Neural cell (in vitro differentiated cells): ENCODE results near the gene DNAJC11.

Source experiments
- MXI1 ChIP-seq: fragments of 450-650 bp; conservative IDR thresholded peaks from 2 replicates; pipeline ENCODE4 v1.6.1; 2014; ENCODE audit warnings: antibody characterized with exemption, mild to moderate bottlenecking; ENCODE audit not compliant: poor library complexity, severe bottlenecking
- TF ChIP-seq, protein P1 (sequence below): fragments of 450-650 bp; IDR thresholded peaks from 2 replicates; pipeline ENCODE4 v1.5.1; 2014; ENCODE audit warnings: antibody characterized with exemption, mild to moderate bottlenecking, moderate library complexity; ENCODE audit not compliant: poor library complexity, severe bottlenecking
- TF ChIP-seq, protein P2 (sequence below): IDR thresholded peaks from 2 replicates; pipeline ENCODE4 v1.6.1; 2012; ENCODE audit warnings: borderline replicate concordance

DNA sequence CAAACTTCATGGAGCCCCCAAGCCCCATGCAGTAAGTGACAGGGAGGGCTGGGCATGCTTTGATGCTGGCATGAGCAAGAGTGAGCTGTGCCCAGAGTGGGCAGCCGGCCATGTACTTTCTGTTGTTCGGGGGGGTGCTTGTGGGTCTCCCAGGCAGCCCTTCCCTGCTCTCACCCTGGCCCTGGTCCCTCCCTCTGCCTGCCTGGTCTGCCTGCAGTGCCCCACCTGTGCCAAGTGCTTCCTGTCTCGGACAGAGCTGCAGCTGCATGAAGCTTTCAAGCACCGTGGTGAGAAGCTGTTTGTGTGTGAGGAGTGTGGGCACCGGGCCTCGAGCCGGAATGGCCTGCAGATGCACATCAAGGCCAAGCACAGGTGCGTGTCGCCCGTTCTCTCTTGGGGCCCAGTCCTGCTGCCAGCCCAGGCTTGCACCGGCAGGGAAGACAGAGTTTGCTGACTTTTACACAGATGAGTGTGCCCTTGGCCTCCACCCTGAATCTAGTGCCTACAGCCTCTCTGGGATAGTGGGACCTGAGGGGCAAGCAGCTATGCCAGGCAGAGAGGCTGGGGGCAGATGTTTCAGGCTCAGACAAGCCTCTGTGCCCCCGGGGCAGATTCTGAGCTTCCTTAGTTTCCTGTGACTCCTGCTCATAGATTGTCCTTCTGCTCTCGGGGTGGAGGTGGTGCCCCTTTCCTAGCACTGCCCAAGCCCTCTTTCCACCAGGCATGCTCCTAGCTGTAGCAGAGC is 114.2 kb downstream of the DNAJC11 start:
- TF ChIP-seq, protein P1, sequence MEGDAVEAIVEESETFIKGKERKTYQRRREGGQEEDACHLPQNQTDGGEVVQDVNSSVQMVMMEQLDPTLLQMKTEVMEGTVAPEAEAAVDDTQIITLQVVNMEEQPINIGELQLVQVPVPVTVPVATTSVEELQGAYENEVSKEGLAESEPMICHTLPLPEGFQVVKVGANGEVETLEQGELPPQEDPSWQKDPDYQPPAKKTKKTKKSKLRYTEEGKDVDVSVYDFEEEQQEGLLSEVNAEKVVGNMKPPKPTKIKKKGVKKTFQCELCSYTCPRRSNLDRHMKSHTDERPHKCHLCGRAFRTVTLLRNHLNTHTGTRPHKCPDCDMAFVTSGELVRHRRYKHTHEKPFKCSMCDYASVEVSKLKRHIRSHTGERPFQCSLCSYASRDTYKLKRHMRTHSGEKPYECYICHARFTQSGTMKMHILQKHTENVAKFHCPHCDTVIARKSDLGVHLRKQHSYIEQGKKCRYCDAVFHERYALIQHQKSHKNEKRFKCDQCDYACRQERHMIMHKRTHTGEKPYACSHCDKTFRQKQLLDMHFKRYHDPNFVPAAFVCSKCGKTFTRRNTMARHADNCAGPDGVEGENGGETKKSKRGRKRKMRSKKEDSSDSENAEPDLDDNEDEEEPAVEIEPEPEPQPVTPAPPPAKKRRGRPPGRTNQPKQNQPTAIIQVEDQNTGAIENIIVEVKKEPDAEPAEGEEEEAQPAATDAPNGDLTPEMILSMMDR = no peak
- TF ChIP-seq, protein P2, sequence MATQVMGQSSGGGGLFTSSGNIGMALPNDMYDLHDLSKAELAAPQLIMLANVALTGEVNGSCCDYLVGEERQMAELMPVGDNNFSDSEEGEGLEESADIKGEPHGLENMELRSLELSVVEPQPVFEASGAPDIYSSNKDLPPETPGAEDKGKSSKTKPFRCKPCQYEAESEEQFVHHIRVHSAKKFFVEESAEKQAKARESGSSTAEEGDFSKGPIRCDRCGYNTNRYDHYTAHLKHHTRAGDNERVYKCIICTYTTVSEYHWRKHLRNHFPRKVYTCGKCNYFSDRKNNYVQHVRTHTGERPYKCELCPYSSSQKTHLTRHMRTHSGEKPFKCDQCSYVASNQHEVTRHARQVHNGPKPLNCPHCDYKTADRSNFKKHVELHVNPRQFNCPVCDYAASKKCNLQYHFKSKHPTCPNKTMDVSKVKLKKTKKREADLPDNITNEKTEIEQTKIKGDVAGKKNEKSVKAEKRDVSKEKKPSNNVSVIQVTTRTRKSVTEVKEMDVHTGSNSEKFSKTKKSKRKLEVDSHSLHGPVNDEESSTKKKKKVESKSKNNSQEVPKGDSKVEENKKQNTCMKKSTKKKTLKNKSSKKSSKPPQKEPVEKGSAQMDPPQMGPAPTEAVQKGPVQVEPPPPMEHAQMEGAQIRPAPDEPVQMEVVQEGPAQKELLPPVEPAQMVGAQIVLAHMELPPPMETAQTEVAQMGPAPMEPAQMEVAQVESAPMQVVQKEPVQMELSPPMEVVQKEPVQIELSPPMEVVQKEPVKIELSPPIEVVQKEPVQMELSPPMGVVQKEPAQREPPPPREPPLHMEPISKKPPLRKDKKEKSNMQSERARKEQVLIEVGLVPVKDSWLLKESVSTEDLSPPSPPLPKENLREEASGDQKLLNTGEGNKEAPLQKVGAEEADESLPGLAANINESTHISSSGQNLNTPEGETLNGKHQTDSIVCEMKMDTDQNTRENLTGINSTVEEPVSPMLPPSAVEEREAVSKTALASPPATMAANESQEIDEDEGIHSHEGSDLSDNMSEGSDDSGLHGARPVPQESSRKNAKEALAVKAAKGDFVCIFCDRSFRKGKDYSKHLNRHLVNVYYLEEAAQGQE = no peak
- no peak for TF ChIP-seq MXI1
